Right atrium auricular region (tissue), 2 donors: Measurements from ENCODE around the gene F9. TPM values are rescaled to one million over a fixed set of nuclear protein-coding genes. Genes with fewer than 3 reads are reported as not detected.

Experiments
- DNase-seq: peaks from one replicate; pipeline ENCODE4 v3.0.0-alpha.2; 2019; ENCODE audit warnings: low spot score
- H3K27ac ChIP-seq, 2 donors: fragments of 200-600 bp; sonication (generic); 1 replicate in 1 of 2; 2 replicates in 1 of 2; pipeline ENCODE4 v1.5.1; 2016 to 2019
- H3K27me3 ChIP-seq, 2 donors: fragments of 200-600 bp; sonication (generic); one replicate each; pipeline versions ENCODE4 v1.5.1 to v1.6.0; 2017 to 2019
- H3K36me3 ChIP-seq: fragments of 200-600 bp; sonication (generic); one replicate; pipeline ENCODE4 v1.5.1; 2016
- H3K4me1 ChIP-seq, 2 donors: fragments of 200-600 bp; sonication (generic); one replicate each; pipeline versions ENCODE4 v1.5.1 to v1.6.0; 2017 to 2019
- H3K4me3 ChIP-seq, 2 donors: fragments of 200-600 bp; sonication (generic); 1 replicate in 1 of 2; 2 replicates in 1 of 2; pipeline ENCODE4 v1.5.1; 2017 to 2019; ENCODE audit warnings: mild to moderate bottlenecking in 1 of 2, moderate library complexity in 1 of 2
- H3K9me3 ChIP-seq, 2 donors: fragments of 200-600 bp; sonication (generic); one replicate each; pipeline ENCODE4 v1.5.1; 2019
- CTCF ChIP-seq, 2 donors: fragments of 200-600 bp; sonication (generic); IDR thresholded peaks; one replicate each; pipeline ENCODE4 v1.5.1; 2019; ENCODE audit warnings: antibody characterized with exemption in 2 of 2
- total RNA-seq, 2 donors: library from RNA; depleted of rRNA; stranded (reverse); fragments of >200 nt; gene quantifications; one replicate each; pipeline ENCODE4 v1.1.0, GENCODE V29; 2016

The F9 gene
- total RNA-seq, 2 donors from 2014 or later: not detected

GRCh38 chrX:139560221-139560620 is 29.7 kb downstream of the F9 start:
- TF ChIP-seq CTCF (IDR thresholded peaks at IDR 0.05): no peak
- H3K27ac ChIP-seq: no peak overlapping the region
- H3K4me1 ChIP-seq: no peaks in the 10 kb centered on the region
- H3K36me3 ChIP-seq: no peaks in the 10 kb centered on the region
- no peaks in the 10 kb centered on the region for H3K9me3 ChIP-seq
- no peak overlapping the region for H3K4me3 ChIP-seq
- DNase-seq: no peak
- H3K27me3 ChIP-seq: no peaks in the 10 kb centered on the region

GRCh38 chrX:139563251-139563650 is 32.7 kb downstream of the F9 start:
- Histone ChIP-seq H3K4me3 (no peak overlapping the region), H3K9me3 (no peaks in the 10 kb centered on the region), H3K27me3 (no peaks in the 10 kb centered on the region), H3K27ac (no peak overlapping the region), H3K36me3 (no peaks in the 10 kb centered on the region), H3K4me1 (no peaks in the 10 kb centered on the region)
- TF ChIP-seq CTCF (IDR thresholded peaks at IDR 0.05): no peak
- DNase-seq: no peak

GRCh38 chrX:139566981-139567380 is 36.4 kb downstream of the F9 start:
- Histone ChIP-seq H3K9me3 (no peaks in the 10 kb centered on the region), H3K27me3 (no peaks in the 10 kb centered on the region), H3K4me3 (no peak overlapping the region), H3K27ac (no peak overlapping the region), H3K36me3 (no peaks in the 10 kb centered on the region), H3K4me1 (no peaks in the 10 kb centered on the region)
- no peak for TF ChIP-seq CTCF (IDR thresholded peaks at IDR 0.05)
- no peak for DNase-seq

- no peaks in the 10 kb centered on the region for H3K36me3 ChIP-seq
- H3K4me1 ChIP-seq: no peaks in the 10 kb centered on the region
- no peak overlapping the region for H3K27ac ChIP-seq
- TF ChIP-seq CTCF (IDR thresholded peaks at IDR 0.05): no peak
- H3K9me3 ChIP-seq: no peaks in the 10 kb centered on the region
- no peaks in the 10 kb centered on the region for H3K27me3 ChIP-seq
- no peak overlapping the region for H3K4me3 ChIP-seq
- no peak for DNase-seq
These were observed 50.5 kb downstream of the F9 start for GRCh38 chrX:139581068-139581467.

- Histone ChIP-seq H3K9me3 (no peaks in the 10 kb centered on the region), H3K27me3 (no peaks in the 10 kb centered on the region), H3K4me1 (no peaks in the 10 kb centered on the region), H3K36me3 (no peaks in the 10 kb centered on the region), H3K4me3 (no peak overlapping the region), H3K27ac (no peak overlapping the region)
- DNase-seq: no peak
- no peak for TF ChIP-seq CTCF (IDR thresholded peaks at IDR 0.05)
These were observed 55.1 kb downstream of the F9 start for GRCh38 chrX:139585613-139586012.

GRCh38 chrX:139596068-139596467 is 65.5 kb downstream of the F9 start:
- no peaks in the 10 kb centered on the region for H3K4me1 ChIP-seq
- no peaks in the 10 kb centered on the region for H3K36me3 ChIP-seq
- H3K27ac ChIP-seq: no peak overlapping the region
- no peak for DNase-seq
- peaks cover 0 to 4% of the 10 kb centered on the region in 2 donors for H3K27me3 ChIP-seq
- H3K4me3 ChIP-seq: no peak overlapping the region
- no peaks in the 10 kb centered on the region for H3K9me3 ChIP-seq
- no peak for TF ChIP-seq CTCF (IDR thresholded peaks at IDR 0.05)
